ENCODE results near the gene PKDREJ. TPM values are rescaled to one million over a fixed set of nuclear protein-coding genes. Genes with fewer than 3 reads are reported as not detected.

Gene PKDREJ
- total RNA-seq, 6 donors from 2014 or later = 0.06 to 1.0 TPM; not detected in 4

- Histone ChIP-seq H3K4me1 (no peaks in the 10 kb centered on the region), H3K9me3 (no peaks in the 10 kb centered on the region), H3K36me3 (peaks cover 0 to 10% (median 5%) of the 10 kb centered on the region in 4 donors), H3K27ac (no peak overlapping the region), H3K4me3 (no peak overlapping the region), H3K27me3 (no peaks in the 10 kb centered on the region)
- ATAC-seq (ENCODE audit: low FRiP score in 2 of 2) (no peak), DNase-seq (no peak)
- TF ChIP-seq EP300 (IDR thresholded peaks at IDR 0.05) (no peak), CTCF (IDR thresholded peaks at IDR 0.05) (no peak), POLR2A (IDR thresholded peaks at IDR 0.05) (no peak), POLR2AphosphoS5 (IDR thresholded peaks at IDR 0.05) (no peak)
- 85 to 95% methylated on average over 8 of the region's 8 CpGs for WGBS, 2 donors
These were observed 33.4 kb downstream of the PKDREJ start for GRCh38 chr22:46229701-46230100.

GRCh38 chr22:46226577-46226976, 36.6 kb downstream of the PKDREJ start:
- ATAC-seq (ENCODE audit: low FRiP score in 2 of 2) = no peak
- Histone ChIP-seq H3K27ac (no peak overlapping the region), H3K36me3 (peaks cover 2 to 21% (median 11%) of the 10 kb centered on the region in 4 donors), H3K9me3 (no peaks in the 10 kb centered on the region), H3K4me1 (no peaks in the 10 kb centered on the region), H3K4me3 (no peak overlapping the region), H3K27me3 (no peaks in the 10 kb centered on the region)
- DNase-seq = no peak
- TF ChIP-seq POLR2A (IDR thresholded peaks at IDR 0.05) (no peak), CTCF (IDR thresholded peaks at IDR 0.05) (no peak), POLR2AphosphoS5 (IDR thresholded peaks at IDR 0.05) (no peak)
- 90 to 95% methylated on average over 7 of the region's 7 CpGs for WGBS, 2 donors

- 94 to 96% methylated on average over 7 of the region's 7 CpGs for WGBS, 2 donors
- H3K4me1 ChIP-seq = no peaks in the 10 kb centered on the region
- no peaks in the 10 kb centered on the region for H3K27me3 ChIP-seq
- H3K4me3 ChIP-seq = no peak overlapping the region
- H3K36me3 ChIP-seq = peaks cover 5 to 30% (median 19%) of the 10 kb centered on the region in 4 donors
- ATAC-seq (ENCODE audit: low FRiP score in 2 of 2) = peak in 1 of 2 donors; percentile 15
- TF ChIP-seq EP300 (IDR thresholded peaks at IDR 0.05) (no peak), POLR2AphosphoS5 (IDR thresholded peaks at IDR 0.05) (no peak), CTCF (IDR thresholded peaks at IDR 0.05) (no peak), POLR2A (IDR thresholded peaks at IDR 0.05) (no peak)
- no peak overlapping the region for H3K27ac ChIP-seq
- no peak for DNase-seq
- no peaks in the 10 kb centered on the region for H3K9me3 ChIP-seq
These were observed 37.5 kb downstream of the PKDREJ start for GRCh38 chr22:46225631-46226030.

- TF ChIP-seq EP300 (IDR thresholded peaks at IDR 0.05) = no peak
- TF ChIP-seq CTCF (IDR thresholded peaks at IDR 0.05) = no peak
- no peak for TF ChIP-seq POLR2A (IDR thresholded peaks at IDR 0.05)
- ATAC-seq (ENCODE audit: low FRiP score in 2 of 2) (no peak), DNase-seq (peak in 1 of 2 donors; percentile 48)
- 89 to 93% methylated on average over 4 to 10 of the region's 10 CpGs for WGBS, 2 donors
- H3K4me1 ChIP-seq = no peaks in the 10 kb centered on the region
- no peak overlapping the region for H3K4me3 ChIP-seq
- no peak overlapping the region for H3K27ac ChIP-seq
- H3K36me3 ChIP-seq = peaks cover 5 to 37% (median 22%) of the 10 kb centered on the region in 4 donors
- no peaks in the 10 kb centered on the region for H3K9me3 ChIP-seq
- no peaks in the 10 kb centered on the region for H3K27me3 ChIP-seq
These were observed 38.2 kb downstream of the PKDREJ start for GRCh38 chr22:46224898-46225290.

Data from upper lobe of left lung (tissue), 6 donors.